Stimulated activated CD4-positive, alpha-beta T cell treated with anti-CD3 and anti-CD28 coated beads, Interleukin-12 subunit alpha, Interleukin-12 subunit beta, amount 100 ng/mL, for 4 hours (primary cell): ENCODE results near the gene CHM.
"Not testable (repeated sequence)": the region's sequence is repeated elsewhere in the genome, so short reads cannot be mapped to it uniquely, and the experiment has no call there.

ENCODE experiments used
- DNase-seq: peaks from one replicate; pipeline ENCODE4 v3.0.0-alpha.2; 2020

Gene CHM, protein sequence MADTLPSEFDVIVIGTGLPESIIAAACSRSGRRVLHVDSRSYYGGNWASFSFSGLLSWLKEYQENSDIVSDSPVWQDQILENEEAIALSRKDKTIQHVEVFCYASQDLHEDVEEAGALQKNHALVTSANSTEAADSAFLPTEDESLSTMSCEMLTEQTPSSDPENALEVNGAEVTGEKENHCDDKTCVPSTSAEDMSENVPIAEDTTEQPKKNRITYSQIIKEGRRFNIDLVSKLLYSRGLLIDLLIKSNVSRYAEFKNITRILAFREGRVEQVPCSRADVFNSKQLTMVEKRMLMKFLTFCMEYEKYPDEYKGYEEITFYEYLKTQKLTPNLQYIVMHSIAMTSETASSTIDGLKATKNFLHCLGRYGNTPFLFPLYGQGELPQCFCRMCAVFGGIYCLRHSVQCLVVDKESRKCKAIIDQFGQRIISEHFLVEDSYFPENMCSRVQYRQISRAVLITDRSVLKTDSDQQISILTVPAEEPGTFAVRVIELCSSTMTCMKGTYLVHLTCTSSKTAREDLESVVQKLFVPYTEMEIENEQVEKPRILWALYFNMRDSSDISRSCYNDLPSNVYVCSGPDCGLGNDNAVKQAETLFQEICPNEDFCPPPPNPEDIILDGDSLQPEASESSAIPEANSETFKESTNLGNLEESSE

DNA sequence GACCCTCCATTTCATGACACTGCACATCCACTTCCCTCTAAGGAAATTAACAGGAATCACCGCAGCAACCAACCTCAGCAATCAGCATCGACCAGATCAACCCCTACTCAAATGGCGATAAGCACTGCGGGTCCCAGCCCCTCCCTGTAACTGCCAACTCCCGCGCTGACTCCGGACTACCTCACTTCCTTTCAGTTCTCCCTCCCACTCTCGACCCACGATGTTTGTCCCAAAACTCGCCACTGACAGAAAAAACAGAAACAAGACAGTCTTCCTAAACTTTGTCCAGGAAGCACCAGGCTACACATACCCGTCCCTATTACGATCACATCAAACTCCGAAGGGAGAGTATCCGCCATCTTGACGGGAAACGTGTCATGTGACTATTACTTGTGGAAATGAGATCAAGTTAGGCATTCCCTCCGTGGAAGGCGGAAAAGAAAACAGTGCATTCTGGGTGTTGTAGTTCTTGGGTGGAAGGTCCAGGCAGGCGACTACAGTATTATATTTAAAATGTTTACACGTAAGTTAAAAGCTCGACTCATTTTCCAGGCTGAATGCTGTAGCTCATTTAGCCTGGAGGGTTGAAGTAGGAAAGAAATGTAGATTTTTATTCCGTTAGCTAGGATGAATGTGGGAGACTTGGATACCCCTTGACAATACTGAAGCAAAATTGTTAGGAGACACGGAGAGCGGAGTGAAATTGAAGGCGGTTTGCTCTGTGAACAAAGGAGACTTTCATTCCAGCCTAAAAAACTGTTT lies at the start of gene CHM:
Gene CHM, minus strand, starts transcription at position 385 of the 762 bp plus-strand sequence. Its CDS starts 26 bp downstream, at position 359.
- peak; percentile 30 for DNase-seq

DNA sequence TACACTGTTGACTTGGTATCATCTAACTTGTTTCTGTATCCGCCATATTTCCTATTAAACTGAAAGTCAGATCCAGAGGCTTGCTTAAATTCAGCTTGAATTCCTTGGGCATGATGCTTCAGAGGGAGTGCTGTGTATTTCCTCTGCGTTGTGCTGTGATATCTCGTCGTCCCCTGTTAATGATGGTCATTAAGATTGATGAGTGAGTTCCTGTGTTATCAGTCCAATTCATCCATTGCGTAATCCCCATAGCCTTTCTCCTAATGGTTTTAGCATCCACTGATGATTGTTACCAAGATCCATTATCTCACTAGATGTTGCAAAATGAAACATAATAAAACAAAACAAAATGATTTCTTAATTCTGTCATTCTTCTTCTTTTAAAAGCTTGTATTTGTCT lies 31.3 kb upstream of the CHM start:
- no peak for DNase-seq

DNA sequence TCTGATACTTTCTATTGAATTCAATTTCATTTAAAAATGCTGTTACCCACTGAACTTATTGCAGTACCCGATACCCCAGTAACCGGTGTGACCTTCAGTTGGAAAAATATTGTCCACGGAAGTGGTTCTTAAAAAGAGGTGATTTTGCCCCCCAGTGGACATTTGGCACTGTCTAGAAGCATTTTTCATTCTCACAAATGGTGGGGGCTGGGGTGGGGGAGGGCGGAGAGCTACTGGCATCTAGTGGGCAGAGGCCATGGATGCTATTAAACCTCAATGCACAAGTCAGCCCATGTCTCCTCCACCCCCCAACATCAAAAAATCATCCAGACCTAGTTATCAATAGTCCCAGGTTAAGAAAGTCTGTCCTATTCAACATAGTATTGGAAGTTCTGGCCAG lies 19.6 kb upstream of the CHM start:
- DNase-seq = no peak

DNA sequence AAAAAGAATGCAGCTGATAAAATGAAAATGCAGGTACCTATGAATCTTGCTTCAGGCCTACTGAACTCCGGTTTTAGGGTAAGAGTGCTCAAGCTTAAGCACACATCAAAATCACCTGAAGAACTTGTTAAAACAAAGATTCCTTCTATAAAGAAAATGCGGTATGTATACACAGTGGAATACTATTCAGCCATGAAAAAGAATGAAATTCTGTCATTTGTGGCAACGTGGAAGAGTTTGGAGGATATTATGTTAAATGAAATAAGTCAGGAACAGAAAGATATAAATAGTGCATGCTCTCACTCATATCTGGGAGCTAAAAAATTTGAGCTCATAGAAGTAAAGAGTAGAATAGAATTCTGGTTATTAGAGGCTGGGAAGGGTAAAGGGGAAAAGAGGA lies 14.0 kb upstream of the CHM start:
- no peak for DNase-seq

DNA sequence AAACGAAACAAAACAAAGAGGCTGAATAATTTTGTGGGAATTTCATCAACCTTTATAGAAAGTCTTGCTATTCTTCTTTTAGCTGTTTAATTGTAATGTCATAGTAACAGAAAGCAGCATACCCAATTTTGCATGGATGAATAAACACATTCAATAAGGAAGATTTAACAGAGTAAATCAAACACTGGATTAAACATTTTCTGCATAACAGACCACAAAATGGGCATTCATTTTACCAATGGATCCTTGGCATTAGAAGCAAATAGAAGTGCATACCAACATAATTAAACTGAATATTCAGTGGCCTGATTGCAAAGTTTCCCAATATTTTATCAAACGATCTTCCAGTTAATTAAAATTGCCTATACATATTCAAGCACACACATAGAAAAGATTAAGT lies 4.4 kb upstream of the CHM start:
- DNase-seq = no peak

DNA sequence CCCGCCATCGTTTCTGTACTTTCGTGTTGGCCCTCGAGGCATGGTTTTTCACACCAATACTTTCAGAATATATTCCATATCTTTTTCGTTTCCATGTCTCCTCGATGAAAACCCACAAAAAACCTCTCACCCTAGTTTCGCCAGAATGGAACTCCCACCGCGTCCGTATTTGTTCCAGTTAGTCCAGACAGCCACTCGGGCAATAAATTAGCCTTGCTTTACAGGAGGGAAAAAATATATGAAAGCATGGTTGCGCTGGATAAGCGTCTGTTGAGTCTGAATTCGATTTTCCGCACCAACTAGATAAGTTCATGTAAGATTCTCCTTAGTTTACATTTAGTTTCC lies 550 bp upstream of the CHM start:
- no peak for DNase-seq

DNA sequence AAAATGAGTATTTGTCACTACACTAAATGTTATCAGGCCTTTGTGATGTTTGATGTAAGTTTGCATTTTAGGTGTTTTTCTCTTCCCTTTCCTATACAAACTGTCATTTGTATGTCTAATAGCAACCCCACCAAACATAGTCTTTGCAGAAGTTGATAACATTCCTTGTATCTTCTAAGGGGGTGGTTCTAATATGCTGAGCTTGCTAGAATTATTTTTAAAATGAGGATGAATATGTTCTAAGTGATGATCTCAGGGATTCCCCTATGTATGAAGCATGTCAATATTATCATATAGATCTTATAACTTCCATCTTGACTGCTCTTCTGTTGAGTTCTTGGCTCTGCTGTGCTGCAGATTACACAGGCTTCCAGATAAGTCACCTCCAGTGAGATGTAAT lies 3.1 kb downstream of the CHM start:
- no peak for DNase-seq

DNA sequence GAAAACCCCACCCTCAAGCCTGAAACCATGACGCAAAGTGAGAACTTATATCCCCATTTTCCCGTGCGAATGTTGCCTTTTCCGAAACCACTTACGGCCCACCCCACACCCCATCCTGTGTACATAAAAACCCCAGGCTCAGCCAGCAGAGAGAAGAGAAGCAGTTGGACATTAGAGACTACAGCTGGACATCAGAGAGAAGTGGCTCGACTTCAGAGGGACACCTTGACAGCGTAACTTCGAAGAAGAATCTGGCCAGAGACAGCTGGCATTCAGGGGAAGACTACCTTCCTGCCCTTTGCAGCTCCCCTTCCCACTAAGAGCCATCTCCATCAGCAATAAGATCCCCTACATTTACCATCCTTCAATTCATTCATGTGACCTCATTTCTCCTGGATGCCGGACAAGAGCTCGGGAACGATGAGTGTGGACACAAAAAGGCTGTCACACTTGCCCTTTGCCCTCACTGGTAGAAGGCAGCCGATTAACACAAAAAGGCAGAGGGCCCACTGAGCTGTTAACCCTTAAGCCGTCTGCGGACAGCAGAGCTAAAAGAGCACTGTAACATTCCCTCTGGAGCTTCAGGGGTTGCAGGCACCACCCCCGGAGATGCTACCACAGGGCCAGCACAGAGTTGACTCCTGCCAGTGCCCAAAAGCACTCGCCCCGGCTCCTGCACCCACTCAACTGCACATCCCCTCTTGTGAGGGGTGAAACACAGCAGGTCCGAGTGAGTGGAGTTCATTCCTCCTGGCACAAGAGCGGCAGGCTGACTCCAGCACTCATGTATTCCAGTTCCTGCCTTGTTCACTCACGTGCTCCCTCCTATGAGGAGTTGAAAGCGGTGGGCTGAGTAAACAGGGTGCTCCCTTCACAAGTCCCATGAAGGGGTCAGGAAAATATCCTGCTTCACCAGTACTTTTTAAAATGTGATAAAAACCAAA lies 7.5 kb downstream of the CHM start:
- DNase-seq = no peak

DNA sequence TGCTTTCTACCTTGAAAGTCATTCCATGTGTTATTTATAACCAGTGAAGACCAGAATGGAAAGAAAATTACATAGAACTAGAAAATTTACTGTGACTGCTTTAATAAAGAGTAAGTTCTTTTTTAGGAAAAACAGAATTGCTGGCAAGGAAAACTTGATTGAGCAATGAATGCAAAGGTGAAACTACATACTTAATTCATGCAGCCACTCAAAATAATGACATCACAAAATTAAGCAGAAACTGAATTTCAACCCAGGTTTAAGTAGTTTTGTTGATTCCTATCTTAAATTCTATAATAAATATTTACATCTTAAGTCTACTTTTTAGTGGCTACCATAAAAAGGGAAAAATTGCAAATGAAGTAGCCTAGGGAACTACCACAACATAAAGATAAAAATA lies 14.0 kb downstream of the CHM start:
- DNase-seq = no peak

DNA sequence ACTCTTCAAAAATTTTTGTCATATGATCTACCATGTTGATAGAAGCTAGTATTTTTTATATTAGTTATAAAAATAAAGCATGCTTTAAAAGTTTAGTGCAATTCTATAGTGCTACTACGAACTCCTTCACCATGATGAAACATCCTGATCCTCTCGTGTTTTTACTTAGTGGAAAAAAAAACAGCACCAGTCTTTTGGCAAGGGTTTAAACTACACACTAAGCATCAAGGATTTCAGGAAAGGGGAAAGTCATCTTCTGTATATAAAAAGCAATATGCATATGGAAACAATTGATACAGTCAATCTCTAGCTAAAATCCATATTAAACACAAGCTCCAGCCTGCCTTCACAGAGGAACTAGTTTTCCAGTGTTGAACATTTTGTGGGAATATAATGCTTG lies 18.7 kb downstream of the CHM start:
- no peak for DNase-seq

DNA sequence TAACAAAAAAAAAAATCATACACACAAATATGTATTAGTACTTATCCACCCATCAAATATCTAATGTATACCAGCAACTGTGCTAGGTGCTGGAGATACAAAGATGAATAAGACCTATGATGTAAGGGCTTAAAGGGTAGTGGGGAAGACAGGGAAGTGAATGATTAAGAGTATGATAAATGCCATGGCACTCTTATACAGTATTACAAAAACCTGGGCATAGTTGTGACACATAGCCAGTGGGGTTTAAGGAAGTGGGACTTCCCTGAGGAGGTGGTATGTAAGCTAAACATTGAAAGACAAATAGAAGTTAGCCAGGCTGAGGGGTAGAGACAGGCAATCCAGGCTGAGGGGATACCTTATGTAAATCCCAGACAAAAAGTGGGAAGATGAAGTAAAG lies 23.5 kb downstream of the CHM start:
- no peak for DNase-seq

DNA sequence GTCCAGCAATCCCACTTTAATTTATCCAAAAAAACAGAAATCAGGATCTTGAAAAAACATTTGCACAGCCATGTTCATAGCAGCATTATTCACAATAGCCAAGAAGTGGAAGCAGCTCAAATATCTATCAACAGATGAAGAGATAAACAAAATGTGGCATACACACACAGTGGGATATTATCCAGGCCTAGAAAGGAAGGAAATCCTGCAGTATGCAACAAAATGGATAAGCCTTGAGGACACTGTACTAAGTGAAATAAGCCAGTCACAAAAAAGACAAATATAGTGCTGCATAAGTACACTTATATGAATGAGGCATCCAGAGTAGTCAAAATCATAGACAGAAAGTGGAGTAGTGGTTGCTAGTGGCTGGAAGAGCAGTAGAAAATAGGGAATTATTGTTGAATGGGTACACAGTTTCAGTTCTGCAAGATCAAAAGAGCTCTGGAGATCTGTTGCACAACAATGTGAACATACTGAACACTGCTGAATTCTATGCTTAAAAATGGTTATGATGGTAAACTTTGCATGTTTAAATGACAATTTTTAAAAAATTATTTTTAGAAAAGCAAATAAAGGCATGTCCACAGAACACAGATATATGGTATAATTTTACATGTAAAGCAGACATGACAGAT lies 25.6 kb downstream of the CHM start:
- DNase-seq = no peak

DNA sequence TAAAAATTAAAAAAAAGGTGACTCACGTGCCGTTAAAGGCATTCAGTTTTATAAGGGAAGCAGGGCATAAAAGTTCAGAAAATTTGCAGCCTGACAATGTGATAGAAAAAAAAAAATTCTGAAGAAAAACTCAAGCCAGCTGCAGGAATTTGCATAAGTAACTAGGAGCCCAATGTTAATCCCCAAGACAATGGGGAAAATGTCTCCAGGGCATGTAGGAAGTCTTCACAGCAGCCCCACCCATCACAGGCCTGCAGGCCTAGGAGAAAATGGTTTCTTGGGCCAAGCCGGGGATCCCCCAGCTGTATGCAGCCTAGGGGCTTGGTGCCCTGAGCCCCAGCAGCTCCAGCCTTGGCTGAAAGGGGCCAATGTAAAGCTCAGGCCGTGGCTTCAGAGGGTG lies 31.2 kb downstream of the CHM start:
- no peak for DNase-seq

DNA sequence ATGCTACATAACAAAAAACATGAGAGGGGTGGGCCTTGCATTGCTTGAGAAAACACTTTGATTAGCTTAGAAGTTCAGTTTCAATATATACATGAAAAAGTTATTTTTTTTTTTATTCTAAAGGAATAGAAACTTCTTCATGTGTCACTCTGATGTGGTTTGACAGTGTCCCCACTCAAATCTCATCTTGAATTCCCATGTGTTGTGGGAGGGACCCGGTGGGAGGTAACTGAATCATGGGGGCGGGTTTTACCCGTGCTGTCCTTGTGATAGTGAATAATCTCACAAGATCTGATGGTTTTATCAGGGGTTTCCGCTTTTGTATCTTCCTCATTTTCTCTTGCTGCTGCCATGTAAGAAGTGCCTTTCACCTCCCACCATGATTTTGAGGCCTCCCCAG lies 32.4 kb downstream of the CHM start:
- peak; percentile 11 for DNase-seq

DNA sequence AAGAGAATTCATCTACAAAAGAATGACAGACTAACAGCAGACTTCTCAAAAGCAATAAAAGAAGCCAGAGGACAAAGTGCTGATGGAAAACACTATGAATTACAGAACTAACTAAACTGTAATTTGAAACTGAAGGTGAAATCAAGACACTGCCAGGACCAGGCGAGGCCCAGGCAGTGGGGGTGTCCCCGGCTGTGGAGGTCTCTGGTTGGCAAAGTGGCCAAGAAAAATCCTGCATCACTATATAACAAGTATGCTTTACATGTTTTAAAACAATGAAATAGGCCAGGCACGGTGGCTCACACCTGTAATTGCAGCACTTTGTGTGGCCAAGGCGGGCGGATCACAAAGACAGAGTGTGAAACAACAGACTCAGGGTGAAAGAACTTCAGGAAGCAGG lies 32.9 kb downstream of the CHM start:
- DNase-seq = no peak

DNA sequence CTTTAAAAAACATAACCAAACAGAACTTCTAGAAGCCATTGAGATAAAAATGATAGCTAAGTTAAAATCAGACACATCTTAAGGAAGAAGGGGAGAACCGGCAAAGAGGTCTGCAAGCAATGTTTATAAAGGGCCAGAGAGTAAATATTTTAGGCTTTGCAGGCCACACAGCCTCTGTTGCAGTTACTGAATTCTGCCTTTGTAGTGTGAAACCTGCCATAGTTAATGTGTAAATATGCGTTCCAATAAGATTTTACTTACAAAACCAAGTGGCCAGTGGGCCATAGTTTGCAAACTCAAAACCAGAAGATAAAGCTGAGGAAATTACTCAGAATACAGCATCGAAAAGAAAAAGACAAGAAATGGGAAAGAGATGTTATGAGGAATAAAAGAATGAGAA lies 33.6 kb downstream of the CHM start:
- no peak for DNase-seq

DNA sequence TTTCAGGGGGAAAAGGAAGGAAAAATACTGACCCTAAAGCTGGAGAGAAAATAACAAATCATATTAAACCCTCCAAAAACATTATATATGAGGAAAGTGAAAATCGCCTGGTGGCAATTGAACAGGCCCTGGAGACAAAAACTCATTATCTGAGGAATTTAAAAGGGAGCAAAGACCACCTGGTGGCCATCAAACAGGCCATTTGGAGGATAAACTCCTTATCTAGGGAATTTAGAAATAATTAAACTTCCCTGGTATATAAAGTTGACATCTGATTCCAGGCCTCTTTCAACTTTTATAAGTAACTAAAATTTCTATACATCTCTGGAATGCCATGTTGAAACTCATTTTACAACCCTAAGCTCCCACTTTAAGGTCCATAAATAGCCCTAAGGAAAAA lies 35.2 kb downstream of the CHM start:
- DNase-seq = no peak

DNA sequence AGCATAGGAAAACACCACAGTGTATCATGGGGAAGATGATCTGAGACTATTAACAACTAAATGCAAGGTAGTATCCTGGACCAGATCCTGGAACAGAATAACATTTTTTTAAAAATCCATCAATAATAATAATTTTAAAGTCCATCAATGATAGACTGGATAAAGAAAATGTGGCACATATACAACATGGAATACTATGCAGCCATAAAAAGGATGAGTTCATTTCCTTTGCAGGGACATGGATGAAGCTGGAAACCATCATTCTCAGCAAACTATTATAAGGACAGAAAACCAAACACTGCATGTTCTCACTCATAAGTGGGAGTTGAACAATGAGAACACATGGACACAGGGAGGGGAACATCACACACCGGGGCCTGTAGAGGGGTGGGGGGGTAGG lies 37.6 kb downstream of the CHM start:
- DNase-seq = not testable (repeated sequence)

DNA sequence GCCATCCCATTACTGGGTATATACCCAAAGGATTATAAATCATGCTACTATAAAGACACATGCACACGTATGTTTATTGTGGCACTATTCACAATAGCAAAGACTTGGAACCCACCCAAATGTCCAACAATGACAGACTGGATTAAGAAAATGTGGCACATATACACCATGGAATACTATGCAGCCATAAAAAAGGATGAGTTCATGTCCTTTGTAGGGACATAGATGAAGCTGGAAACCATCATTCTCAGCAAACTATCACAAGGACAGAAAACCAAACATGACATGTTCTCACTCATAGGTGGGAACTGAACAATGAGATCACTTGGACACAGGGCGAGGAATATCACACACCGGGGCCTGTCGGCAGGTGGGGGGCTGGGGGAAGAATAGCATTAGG lies 39.5 kb downstream of the CHM start:
- not testable (repeated sequence) for DNase-seq

DNA sequence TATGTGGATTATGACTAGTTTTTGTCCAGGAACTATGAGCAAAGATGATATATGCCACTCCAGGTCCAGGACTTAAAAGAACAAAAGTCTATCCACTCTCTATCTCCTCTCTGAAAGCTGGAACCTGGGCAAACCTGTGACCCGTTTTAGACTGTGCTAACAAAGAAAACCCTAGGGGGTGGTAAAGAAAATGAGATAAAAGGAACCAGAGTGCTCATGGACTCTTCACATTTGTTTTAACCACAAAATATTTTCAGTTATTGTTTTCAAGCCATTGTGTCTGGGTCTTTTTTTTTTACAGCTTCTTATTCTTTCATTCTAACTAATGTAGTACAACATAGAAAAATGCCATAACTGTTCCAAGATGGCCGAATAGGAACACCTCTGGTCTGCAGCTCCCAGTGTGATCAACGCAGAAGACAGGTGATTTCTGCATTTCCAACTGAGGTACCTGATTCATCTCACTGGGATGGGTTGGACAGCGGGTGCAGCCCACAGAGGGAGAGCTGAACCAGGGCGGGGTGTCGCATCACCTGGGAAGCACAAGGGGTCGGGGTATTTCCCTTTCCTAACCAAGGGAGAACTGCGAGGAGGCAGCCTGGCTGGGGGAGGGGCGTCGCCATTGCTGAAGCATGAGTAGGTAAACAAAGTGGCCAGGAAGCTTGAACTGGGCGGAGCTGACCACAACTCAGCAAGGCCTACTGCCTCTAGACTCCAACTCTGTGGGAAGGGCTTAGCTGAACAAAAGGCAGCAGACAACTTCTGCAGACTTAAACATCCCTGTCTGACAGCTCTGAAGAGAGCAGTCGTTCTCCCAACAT lies 45.1 kb downstream of the CHM start:
- no peak for DNase-seq

DNA sequence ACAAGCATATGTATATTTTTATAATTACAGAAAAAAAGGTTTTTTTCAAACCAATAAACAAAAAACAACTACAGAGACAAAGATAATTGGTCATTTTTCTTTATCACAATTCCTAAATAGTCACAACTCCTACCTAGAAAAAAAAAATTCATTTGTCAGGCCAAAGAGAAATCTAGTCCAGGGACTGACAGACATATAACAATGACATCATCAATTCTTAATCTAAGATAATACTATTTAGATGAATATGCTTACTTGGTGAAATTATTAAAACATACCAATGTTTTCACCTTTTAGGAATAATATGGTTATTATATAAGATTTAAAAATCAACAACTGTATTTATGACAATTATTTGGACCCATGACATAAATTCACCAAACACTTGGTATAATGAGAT lies 48.4 kb downstream of the CHM start:
- no peak for DNase-seq

DNA sequence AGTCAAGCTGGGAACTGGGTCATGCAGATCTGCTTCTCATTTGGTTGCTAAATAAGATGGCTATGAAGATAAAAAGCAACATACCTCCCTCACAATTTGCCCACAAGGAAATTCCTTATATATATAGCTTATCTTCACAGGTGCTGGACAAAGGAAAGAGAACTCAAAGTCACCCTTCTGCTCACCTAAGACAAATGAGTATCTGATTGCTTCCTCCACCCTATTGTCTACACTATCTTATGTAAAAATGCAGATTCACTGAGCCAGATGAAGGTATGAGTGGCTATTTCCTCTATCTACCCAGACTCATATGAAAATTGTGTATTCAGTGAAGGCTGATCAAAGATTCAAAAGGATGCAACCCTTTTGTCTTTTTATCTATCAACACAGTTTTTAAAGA lies 50.8 kb downstream of the CHM start:
- no peak for DNase-seq
